Sigmoid colon (tissue), 4 donors: ENCODE results near the gene FBLN1.

Experiments used
- CTCF ChIP-seq, 4 experiments: fragments of 450-650 bp in 3 of 4; fragments of 200-600 bp in 1 of 4; IDR thresholded peaks; one replicate each; pipeline ENCODE4 v1.5.1; 2016 to 2019; ENCODE audit warnings: antibody characterized with exemption in 4 of 4, mild to moderate bottlenecking in 3 of 4, moderate library complexity in 2 of 4
- EP300 ChIP-seq, 4 donors: sonication (generic); formaldehyde crosslinking; IDR thresholded peaks; one replicate each; pipeline ENCODE4 v1.6.1; 2017; ENCODE audit warnings: antibody characterized with exemption in 4 of 4
- POLR2A ChIP-seq, 2 donors: fragments of 450-650 bp; IDR thresholded peaks; one replicate each; pipeline ENCODE4 v1.6.1; 2016; ENCODE audit warnings: antibody characterized with exemption in 2 of 2, mild to moderate bottlenecking in 2 of 2, moderate library complexity in 2 of 2
- POLR2AphosphoS5 ChIP-seq, 4 donors: sonication (generic); formaldehyde crosslinking; IDR thresholded peaks; one replicate each; pipeline ENCODE4 v1.6.1; 2017; ENCODE audit warnings: antibody characterized with exemption in 4 of 4

- no peak for TF ChIP-seq EP300 (IDR thresholded peaks at IDR 0.05)
- TF ChIP-seq CTCF (IDR thresholded peaks at IDR 0.05) = no peak
- TF ChIP-seq POLR2AphosphoS5 (IDR thresholded peaks at IDR 0.05) = no peak
- TF ChIP-seq POLR2A (IDR thresholded peaks at IDR 0.05) = no peak
Measured at GRCh38 chr22:45476814-45477213, 25.9 kb upstream of the FBLN1 start.
